ENCODE results near the gene ANXA6. TPM values are rescaled to one million over a fixed set of nuclear protein-coding genes. Genes with fewer than 3 reads are reported as not detected.

ANXA6 gene
- total and polyA plus RNA-seq, 10 donors, result 141 to 295 (median 185) TPM

- peak in 1 of 3 donors; percentile 46 for TF ChIP-seq POLR2AphosphoS5 (IDR thresholded peaks at IDR 0.05)
- TF ChIP-seq, protein P1, sequence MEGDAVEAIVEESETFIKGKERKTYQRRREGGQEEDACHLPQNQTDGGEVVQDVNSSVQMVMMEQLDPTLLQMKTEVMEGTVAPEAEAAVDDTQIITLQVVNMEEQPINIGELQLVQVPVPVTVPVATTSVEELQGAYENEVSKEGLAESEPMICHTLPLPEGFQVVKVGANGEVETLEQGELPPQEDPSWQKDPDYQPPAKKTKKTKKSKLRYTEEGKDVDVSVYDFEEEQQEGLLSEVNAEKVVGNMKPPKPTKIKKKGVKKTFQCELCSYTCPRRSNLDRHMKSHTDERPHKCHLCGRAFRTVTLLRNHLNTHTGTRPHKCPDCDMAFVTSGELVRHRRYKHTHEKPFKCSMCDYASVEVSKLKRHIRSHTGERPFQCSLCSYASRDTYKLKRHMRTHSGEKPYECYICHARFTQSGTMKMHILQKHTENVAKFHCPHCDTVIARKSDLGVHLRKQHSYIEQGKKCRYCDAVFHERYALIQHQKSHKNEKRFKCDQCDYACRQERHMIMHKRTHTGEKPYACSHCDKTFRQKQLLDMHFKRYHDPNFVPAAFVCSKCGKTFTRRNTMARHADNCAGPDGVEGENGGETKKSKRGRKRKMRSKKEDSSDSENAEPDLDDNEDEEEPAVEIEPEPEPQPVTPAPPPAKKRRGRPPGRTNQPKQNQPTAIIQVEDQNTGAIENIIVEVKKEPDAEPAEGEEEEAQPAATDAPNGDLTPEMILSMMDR (IDR thresholded peaks at IDR 0.05 in 8 of 11, conservative IDR thresholded peaks at IDR 0.05 in 3 of 11), result no peak
- intact Hi-C loops (cut with DNase I; ENCODE audit: low total_unique reads), result no loop called here
- Histone ChIP-seq H3K27me3 (replicated peaks in 1 of 7) (no peaks in the 10 kb centered on the region), H3K27ac (peak overlapping the region in 6 of 8 donors; percentile 23 to 90 (median 82)), H3K36me3 (peaks cover 2 to 100% (median 81%) of the 10 kb centered on the region in 6 donors), H3K4me1 (peaks cover 29 to 74% (median 55%) of the 10 kb centered on the region in 6 donors), H3K9me3 (no peaks in the 10 kb centered on the region), H3K4me3 (no peak overlapping the region)
- 93 to 97% (median 94%) methylated on average over 13 to 14 of the region's 14 CpGs for WGBS, 5 donors
- no peak for DNase-seq
These were observed 34.8 kb downstream of the ANXA6 start for GRCh38 chr5:151122828-151123227.

GRCh38 chr5:151121665-151122064 is 35.9 kb downstream of the ANXA6 start:
- H3K36me3 ChIP-seq, result peaks cover 2 to 100% (median 82%) of the 10 kb centered on the region in 6 donors
- DNase-seq, result no peak
- H3K9me3 ChIP-seq, result no peaks in the 10 kb centered on the region
- TF ChIP-seq POLR2AphosphoS5 (IDR thresholded peaks at IDR 0.05) (no peak), POLR2A (IDR thresholded peaks at IDR 0.05) (no peak)
- TF ChIP-seq, protein P1 (IDR thresholded peaks at IDR 0.05 in 8 of 11, conservative IDR thresholded peaks at IDR 0.05 in 3 of 11), result no peak
- intact Hi-C loops (cut with DNase I; ENCODE audit: low total_unique reads), result no loop called here
- H3K4me3 ChIP-seq, result no peak overlapping the region
- peaks cover 29 to 62% (median 48%) of the 10 kb centered on the region in 6 donors for H3K4me1 ChIP-seq
- peak overlapping the region; percentile 23 to 90 (median 77) for H3K27ac ChIP-seq
- 76 to 89% (median 88%) methylated on average over 5 of the region's 5 CpGs for WGBS, 5 donors
- no peaks in the 10 kb centered on the region for H3K27me3 ChIP-seq (replicated peaks in 1 of 7)

- no peaks in the 10 kb centered on the region for H3K9me3 ChIP-seq
- H3K4me1 ChIP-seq, result peaks cover 27 to 56% (median 42%) of the 10 kb centered on the region in 6 donors
- no peaks in the 10 kb centered on the region for H3K27me3 ChIP-seq (replicated peaks in 1 of 7)
- H3K27ac ChIP-seq, result peak overlapping the region in 7 of 8 donors; percentile 44 to 90 (median 82)
- no peak for DNase-seq
- no peak overlapping the region for H3K4me3 ChIP-seq
- intact Hi-C loops (cut with DNase I; ENCODE audit: low total_unique reads), result no loop called here
- TF ChIP-seq POLR2AphosphoS5 (IDR thresholded peaks at IDR 0.05) (no peak), POLR2A (IDR thresholded peaks at IDR 0.05) (no peak)
- TF ChIP-seq, protein P1 (IDR thresholded peaks at IDR 0.05 in 8 of 11, conservative IDR thresholded peaks at IDR 0.05 in 3 of 11), result no peak
- 97 to 100% (median 100%) methylated on average over 2 of the region's 2 CpGs for WGBS, 5 donors
- H3K36me3 ChIP-seq, result peaks cover 2 to 100% (median 87%) of the 10 kb centered on the region in 6 donors
These were observed 36.5 kb downstream of the ANXA6 start for GRCh38 chr5:151121095-151121494.

DNA sequence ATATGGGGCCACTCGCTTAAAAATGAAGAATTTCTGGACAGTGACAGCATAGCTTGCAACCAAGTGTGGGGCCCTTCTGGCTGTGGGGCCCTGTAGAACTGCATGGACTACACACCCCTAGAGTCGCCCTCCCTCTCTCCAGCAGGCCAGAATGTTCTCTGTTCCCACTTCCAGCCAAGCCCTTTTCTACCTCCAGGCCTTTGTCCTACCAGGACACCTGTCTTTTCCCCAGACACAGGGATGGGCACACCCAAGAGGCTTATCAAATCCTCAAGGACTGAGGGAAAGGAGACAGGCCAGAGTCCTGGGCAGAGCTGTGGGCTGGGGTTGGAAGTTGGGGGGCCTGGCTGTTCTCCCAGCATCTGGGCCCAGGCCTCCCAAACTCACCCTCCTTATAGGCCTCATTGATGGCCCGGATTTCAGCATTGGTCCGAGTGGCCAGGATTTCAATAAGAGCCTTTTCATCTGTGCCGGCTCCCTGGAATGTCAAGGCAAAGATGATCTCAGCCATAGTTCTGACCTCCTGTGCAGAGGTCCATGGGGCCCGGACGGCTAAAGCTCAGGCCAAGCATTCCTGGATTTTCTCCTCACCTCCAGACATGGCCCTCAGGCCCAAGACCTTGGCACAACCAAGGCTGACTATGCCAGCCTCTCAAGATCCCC is 38.5 kb downstream of the ANXA6 start:
- TF ChIP-seq POLR2A (IDR thresholded peaks at IDR 0.05) (no peak), POLR2AphosphoS5 (IDR thresholded peaks at IDR 0.05) (no peak)
- TF ChIP-seq, protein P1 (IDR thresholded peaks at IDR 0.05 in 8 of 11, conservative IDR thresholded peaks at IDR 0.05 in 3 of 11), result no peak
- peak overlapping the region in 3 of 8 donors; percentile 15 to 62 (median 33) for H3K27ac ChIP-seq
- intact Hi-C loops (cut with DNase I; ENCODE audit: low total_unique reads), result loop anchor here (5.0 kb wide), 1 partner anchor 67 kb away; no protein-coding TSS in a partner anchor
- H3K9me3 ChIP-seq, result no peaks in the 10 kb centered on the region
- DNase-seq, result no peak
- H3K4me3 ChIP-seq, result no peak overlapping the region
- no peaks in the 10 kb centered on the region for H3K27me3 ChIP-seq (replicated peaks in 1 of 7)
- H3K4me1 ChIP-seq, result peaks cover 17 to 49% (median 34%) of the 10 kb centered on the region in 6 donors
- 76 to 90% (median 87%) methylated on average over 6 to 7 of the region's 7 CpGs for WGBS, 5 donors
- peaks cover 2 to 100% (median 83%) of the 10 kb centered on the region in 6 donors for H3K36me3 ChIP-seq
